Endothelial cell of umbilical vein (primary cell): Measurements from ENCODE around the gene LNPEP. TPM values are rescaled to one million over a fixed set of nuclear protein-coding genes. Genes with fewer than 3 reads are reported as not detected.

Source experiments
- BruUV-seq: library from RNA; stranded (reverse); fragments of 400-500 nt; replicated peaks from 2 replicates; lab custom pipeline; 2021; lab: Mats Ljungman, UMichigan
- CTCF ChIA-PET: fragments of 300-600, 350-600 bp; sonication (Branson Sonifier 250); formaldehyde crosslinking; loops from one replicate; lab custom pipeline; 2021; ENCODE audit warnings: antibody characterized with exemption, inconsistent platforms; lab: Charles Lee
- POLR2A ChIA-PET: fragments of 300-600, 350-600 bp; sonication (Branson Sonifier 250); formaldehyde crosslinking; loops from one replicate; lab custom pipeline; 2021; ENCODE audit warnings: antibody characterized with exemption, inconsistent platforms; lab: Charles Lee
- DNase-seq: peaks from one replicate; pipeline ENCODE4 v3.0.0-alpha.2; 2011; ENCODE audit warnings: low read depth, low spot score
- FAIRE-seq: peaks from 2 replicates; lab custom pipeline; 2011; peaks lifted over from hg19 to GRCh38; lab: Jason Lieb, UNC
- H2AFZ ChIP-seq: 2 replicates; pipeline ENCODE4 v1.6.0; 2012; ENCODE audit warnings: low read depth, low read length, control low read depth, inconsistent platforms
- H3K27ac ChIP-seq: 2 replicates; pipeline ENCODE4 v1.5.1; 2011; ENCODE audit warnings: low read depth, mild to moderate bottlenecking, control low read depth, low read length, moderate library complexity; ENCODE audit not compliant: insufficient read depth
- H3K27me3 ChIP-seq, 2 experiments: 2 replicates each; pipeline versions ENCODE4 v1.6.0 to v1.6.1; 2011; ENCODE audit warnings: low read length in 2 of 2, mixed read lengths in 1 of 2; ENCODE audit not compliant: control insufficient read depth in 2 of 2, insufficient read depth in 2 of 2
- H3K36me3 ChIP-seq, 2 experiments: 2 replicates in 1 of 2; 3 replicates in 1 of 2; pipeline ENCODE4 v1.5.1; 2011; ENCODE audit warnings: low read length in 2 of 2, mild to moderate bottlenecking in 1 of 2, moderate library complexity in 1 of 2; ENCODE audit not compliant: control insufficient read depth in 2 of 2, insufficient read depth in 2 of 2; ENCODE audit errors: extremely low read depth in 1 of 2
- H3K4me1 ChIP-seq: 3 replicates; pipeline ENCODE4 v1.5.1; 2011; ENCODE audit warnings: mild to moderate bottlenecking, low read length; ENCODE audit not compliant: control insufficient read depth, insufficient read depth; ENCODE audit errors: extremely low read depth
- H3K4me2 ChIP-seq: 2 replicates; pipeline ENCODE4 v1.6.1; 2011; ENCODE audit warnings: low read length, control low read depth, mixed read lengths; ENCODE audit not compliant: insufficient read depth
- H3K4me3 ChIP-seq, 3 experiments: fragments of 200-600 bp in 1 of 3; sonication (generic), shearing (Covaris generic) in 1 of 3; replicated peaks in 1 of 3; 2 replicates each; pipeline ENCODE4 v1.5.1; 2011 to 2016; ENCODE audit warnings: control low read depth in 3 of 3, low read length in 3 of 3, mild to moderate bottlenecking in 2 of 3, inconsistent platforms in 1 of 3, low read depth in 1 of 3, moderate library complexity in 1 of 3; ENCODE audit not compliant: insufficient read depth in 1 of 3
- H3K79me2 ChIP-seq: 2 replicates; pipeline ENCODE4 v1.6.0; 2012; ENCODE audit warnings: low read length, inconsistent platforms; ENCODE audit not compliant: control insufficient read depth, insufficient read depth
- H3K9ac ChIP-seq: replicated peaks from 2 replicates; pipeline ENCODE3; 2011; ENCODE audit warnings: low read length, control low read depth; ENCODE audit not compliant: insufficient read depth; ENCODE audit errors: extremely low read depth
- H3K9me1 ChIP-seq: replicated peaks from 3 replicates; pipeline ENCODE4 v1.6.0; 2011; ENCODE audit warnings: mild to moderate bottlenecking, low read length; ENCODE audit not compliant: control insufficient read depth, insufficient read depth; ENCODE audit errors: extremely low read depth
- H3K9me3 ChIP-seq: replicated peaks from 2 replicates; pipeline ENCODE4 v1.5.1; 2012; ENCODE audit warnings: low read length, inconsistent platforms; ENCODE audit not compliant: control insufficient read depth, insufficient read depth
- H4K20me1 ChIP-seq: replicated peaks from 2 replicates; pipeline ENCODE3; 2011; ENCODE audit warnings: mild to moderate bottlenecking, low read length; ENCODE audit not compliant: control insufficient read depth, insufficient read depth; ENCODE audit errors: extremely low read depth
- FOS ChIP-seq: IDR thresholded peaks from 2 replicates; pipeline ENCODE4 v1.6.1; 2011; ENCODE audit warnings: mild to moderate bottlenecking, low read length, moderate library complexity, borderline replicate concordance; ENCODE audit not compliant: insufficient read depth
- GATA2 ChIP-seq: IDR thresholded peaks from 2 replicates; pipeline ENCODE4 v1.7.0; 2011; ENCODE audit warnings: low read depth, mild to moderate bottlenecking, moderate library complexity, mixed read lengths, low read length; ENCODE audit not compliant: insufficient read length, insufficient read depth
- JUN ChIP-seq: IDR thresholded peaks from 2 replicates; pipeline ENCODE4 v1.6.1; 2011; ENCODE audit warnings: borderline replicate concordance, low read depth; ENCODE audit not compliant: insufficient read length, insufficient read depth
- MAX ChIP-seq: IDR thresholded peaks from 2 replicates; pipeline ENCODE4 v1.6.1; 2011; ENCODE audit not compliant: insufficient read depth, insufficient read length
- POLR2AphosphoS5 ChIP-seq: IDR thresholded peaks from 2 replicates; pipeline ENCODE4 v1.6.1; 2012; ENCODE audit warnings: low read depth, mild to moderate bottlenecking, control low read depth, low read length, moderate library complexity; ENCODE audit not compliant: insufficient read depth
- dilution Hi-C: fragments of 300-500 bp; cut with MboI; formaldehyde crosslinking; loops from one replicate; pipeline ENCODE4 v1.15.0; 2019; ENCODE audit warnings: low sequenced_read_pairs; ENCODE audit not compliant: extremely low pct_ligation_motif_present
- intact Hi-C: fragments of 100-400 bp; cut with micrococcal nuclease; formaldehyde crosslinking; loops from one replicate; pipeline ENCODE4 v1.10.0; 2022
- polyA plus RNA-seq, 4 experiments: library from polyadenylated mRNA; depleted of rRNA in 3 of 4; stranded (reverse) in 3 of 4; unstranded in 1 of 4; fragments of >200 nt; gene quantifications; 2 replicates each; pipeline versions ENCODE4 v1.2.1 to v1.2.3, GENCODE V29; 2011 to 2012; ENCODE audit warnings: missing spikeins in 1 of 4
- total RNA-seq: library from RNA; stranded (reverse); gene quantifications from 2 replicates; pipeline ENCODE4 v1.2.3, GENCODE V29; 2021
- TF ChIP-seq, protein P1 (sequence below), 2 donors: IDR thresholded peaks; 1 replicate in 1 of 2; 2 replicates in 1 of 2; pipeline ENCODE4 v1.5.1; 2011; ENCODE audit warnings: low read length in 2 of 2, mild to moderate bottlenecking in 2 of 2, moderate library complexity in 2 of 2, control low read depth in 1 of 2, inconsistent platforms in 1 of 2, low read depth in 1 of 2; ENCODE audit not compliant: insufficient read depth in 1 of 2; ENCODE audit errors: extremely low read depth in 1 of 2

Gene LNPEP
- total and polyA plus RNA-seq, 2 donors (not counting 3 experiments of a cell fraction or from before 2014, with no cell fraction given) = 7.0 to 23.5 TPM

- intact Hi-C loops (no loop called here), dilution Hi-C loops (no loop called here)
- Histone ChIP-seq H3K4me1 (peaks cover 2% of the 10 kb centered on the region), H3K9ac (no peak overlapping the region), H3K9me1 (peaks cover 2% of the 10 kb centered on the region), H3K4me2 (no peak overlapping the region), H3K27ac (no peak overlapping the region), H3K27me3 (no peaks in the 10 kb centered on the region), H3K36me3 (no peaks in the 10 kb centered on the region), H3K79me2 (peaks cover 19% of the 10 kb centered on the region), H4K20me1 (no peaks in the 10 kb centered on the region), H3K9me3 (no peaks in the 10 kb centered on the region), H2AFZ (no peak overlapping the region), H3K4me3 (no peak overlapping the region)
- TF ChIP-seq JUN = no peak
- no peak for TF ChIP-seq FOS
- ChIA-PET POLR2A (no interaction called here), CTCF (no interaction called here)
- no TSS peak for BruUV-seq
- FAIRE-seq (no peak), DNase-seq (no peak)
Measured at GRCh38 chr5:96957254-96958049, 21.6 kb downstream of the LNPEP start.

DNA sequence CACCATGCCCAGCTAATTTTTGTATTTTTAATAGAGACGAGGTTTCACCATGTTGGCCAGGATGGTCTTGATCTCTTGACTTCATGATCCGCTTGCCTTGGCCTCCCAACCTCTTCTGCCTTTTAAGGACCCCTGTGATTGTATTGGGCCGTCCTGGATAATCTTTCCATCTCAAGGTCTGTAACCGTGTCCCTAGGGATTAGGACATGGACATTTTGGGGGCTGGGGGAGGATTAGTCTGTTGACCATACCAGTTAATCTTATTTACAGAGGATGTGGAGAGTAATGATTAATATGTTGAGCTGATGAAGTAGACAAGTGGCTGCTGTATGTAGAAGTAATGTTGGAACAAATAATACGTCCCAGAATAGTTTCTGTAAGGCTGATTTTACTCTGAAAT, 23.1 kb downstream of the LNPEP start:
- BruUV-seq = no TSS peak
- Histone ChIP-seq H3K4me3 (no peak overlapping the region), H3K9me3 (no peaks in the 10 kb centered on the region), H2AFZ (no peak overlapping the region), H3K9me1 (peaks cover 2% of the 10 kb centered on the region), H3K4me1 (peaks cover 13% of the 10 kb centered on the region), H3K4me2 (no peak overlapping the region), H3K27me3 (no peaks in the 10 kb centered on the region), H3K27ac (no peak overlapping the region), H3K36me3 (no peaks in the 10 kb centered on the region), H3K79me2 (peaks cover 22% of the 10 kb centered on the region), H3K9ac (no peak overlapping the region), H4K20me1 (no peaks in the 10 kb centered on the region)
- dilution Hi-C loops = no loop called here
- TF ChIP-seq MAX (no peak), JUN (no peak), POLR2AphosphoS5 (no peak), GATA2 (no peak)
- TF ChIP-seq, protein P1, sequence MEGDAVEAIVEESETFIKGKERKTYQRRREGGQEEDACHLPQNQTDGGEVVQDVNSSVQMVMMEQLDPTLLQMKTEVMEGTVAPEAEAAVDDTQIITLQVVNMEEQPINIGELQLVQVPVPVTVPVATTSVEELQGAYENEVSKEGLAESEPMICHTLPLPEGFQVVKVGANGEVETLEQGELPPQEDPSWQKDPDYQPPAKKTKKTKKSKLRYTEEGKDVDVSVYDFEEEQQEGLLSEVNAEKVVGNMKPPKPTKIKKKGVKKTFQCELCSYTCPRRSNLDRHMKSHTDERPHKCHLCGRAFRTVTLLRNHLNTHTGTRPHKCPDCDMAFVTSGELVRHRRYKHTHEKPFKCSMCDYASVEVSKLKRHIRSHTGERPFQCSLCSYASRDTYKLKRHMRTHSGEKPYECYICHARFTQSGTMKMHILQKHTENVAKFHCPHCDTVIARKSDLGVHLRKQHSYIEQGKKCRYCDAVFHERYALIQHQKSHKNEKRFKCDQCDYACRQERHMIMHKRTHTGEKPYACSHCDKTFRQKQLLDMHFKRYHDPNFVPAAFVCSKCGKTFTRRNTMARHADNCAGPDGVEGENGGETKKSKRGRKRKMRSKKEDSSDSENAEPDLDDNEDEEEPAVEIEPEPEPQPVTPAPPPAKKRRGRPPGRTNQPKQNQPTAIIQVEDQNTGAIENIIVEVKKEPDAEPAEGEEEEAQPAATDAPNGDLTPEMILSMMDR (IDR thresholded peaks at IDR 0.05; ENCODE audit: extremely low read depth in 1 of 2, insufficient read depth in 1 of 2, low read depth in 1 of 2, low read length in 2 of 2) = no peak
- no peak for FAIRE-seq
- CTCF ChIA-PET = interaction anchor here (1.0 kb wide), 1 partner anchor 19 kb away, joined by 3 read pairs; no protein-coding TSS in a partner anchor
- POLR2A ChIA-PET = no interaction called here
- DNase-seq = no peak
- intact Hi-C loops = no loop called here
